ENCODE results near the gene PANK4.

Gene PANK4

GRCh38 chr1:2494323-2494693 is 32.1 kb downstream of the PANK4 start:
- no peak for DNase-seq

- DNase-seq: no peak
Measured at GRCh38 chr1:2493691-2494322, 32.6 kb downstream of the PANK4 start.

- no peak for DNase-seq
Measured at GRCh38 chr1:2493218-2493617, 33.2 kb downstream of the PANK4 start.

- no peak for DNase-seq
Measured at GRCh38 chr1:2492091-2492490, 34.3 kb downstream of the PANK4 start.

- no peak for DNase-seq
Measured at GRCh38 chr1:2489615-2490014, 36.8 kb downstream of the PANK4 start.

- no peak for DNase-seq
Measured at GRCh38 chr1:2488688-2489087, 37.7 kb downstream of the PANK4 start.

GRCh38 chr1:2486558-2486957 is 39.8 kb downstream of the PANK4 start:
- no peak for DNase-seq

GRCh38 chr1:2486041-2486440 is 40.4 kb downstream of the PANK4 start:
- DNase-seq: no peak

- DNase-seq: no peak
Measured at GRCh38 chr1:2483970-2484369, 42.4 kb downstream of the PANK4 start.

- no peak for DNase-seq
Measured at GRCh38 chr1:2483026-2483425, 43.4 kb downstream of the PANK4 start.

GRCh38 chr1:2482588-2482987 is 43.8 kb downstream of the PANK4 start:
- DNase-seq: no peak

- DNase-seq: no peak
Measured at GRCh38 chr1:2481885-2482284, 44.5 kb downstream of the PANK4 start.

- DNase-seq: no peak
Measured at GRCh38 chr1:2480986-2481364, 45.4 kb downstream of the PANK4 start.

GRCh38 chr1:2480236-2480985 is 46.0 kb downstream of the PANK4 start:
- no peak for DNase-seq

- DNase-seq: no peak
Measured at GRCh38 chr1:2479618-2480017, 46.8 kb downstream of the PANK4 start.

- no peak for DNase-seq
Measured at GRCh38 chr1:2479186-2479585, 47.2 kb downstream of the PANK4 start.

- DNase-seq: no peak
Measured at GRCh38 chr1:2477791-2478499, 48.5 kb downstream of the PANK4 start.

- DNase-seq: no peak
Measured at GRCh38 chr1:2477309-2477708, 49.1 kb downstream of the PANK4 start.

GRCh38 chr1:2476061-2476999 is 50.1 kb downstream of the PANK4 start, which contains the start of gene PLCH2:
Gene PLCH2 (plus strand): TSS chr1:2476289. CDS start chr1:2476589, 300 bp downstream.
- no peak for DNase-seq

- DNase-seq: no peak
Measured at GRCh38 chr1:2475571-2475970, 50.8 kb downstream of the PANK4 start.

- DNase-seq: no peak
Measured at GRCh38 chr1:2474933-2475371, 51.4 kb downstream of the PANK4 start.

- DNase-seq: no peak
Measured at GRCh38 chr1:2474104-2474844, 52.1 kb downstream of the PANK4 start.
